ENCODE results near the gene FOXP4.

DNA sequence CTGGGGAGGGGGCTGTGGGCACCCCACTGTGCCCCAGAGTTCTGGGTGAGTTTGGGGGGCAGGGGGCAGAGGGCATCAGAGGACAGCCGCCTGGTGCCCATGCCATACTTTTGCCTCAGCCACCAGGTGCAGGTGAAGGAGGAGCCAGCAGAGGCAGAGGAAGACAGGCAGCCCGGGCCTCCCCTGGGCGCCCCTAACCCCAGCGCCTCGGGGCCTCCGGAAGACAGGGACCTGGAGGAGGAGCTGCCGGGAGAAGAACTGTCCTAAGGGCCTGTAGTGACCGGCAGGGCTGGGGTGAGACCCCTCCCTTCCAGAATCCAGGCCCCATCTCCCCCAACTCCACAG lies 52.5 kb downstream of the FOXP4 start:
- TF ChIP-seq EZH2 (IDR thresholded peaks at IDR 0.05; ENCODE audit: low read length, missing control alignments): no peak
- TF ChIP-seq, protein P1, sequence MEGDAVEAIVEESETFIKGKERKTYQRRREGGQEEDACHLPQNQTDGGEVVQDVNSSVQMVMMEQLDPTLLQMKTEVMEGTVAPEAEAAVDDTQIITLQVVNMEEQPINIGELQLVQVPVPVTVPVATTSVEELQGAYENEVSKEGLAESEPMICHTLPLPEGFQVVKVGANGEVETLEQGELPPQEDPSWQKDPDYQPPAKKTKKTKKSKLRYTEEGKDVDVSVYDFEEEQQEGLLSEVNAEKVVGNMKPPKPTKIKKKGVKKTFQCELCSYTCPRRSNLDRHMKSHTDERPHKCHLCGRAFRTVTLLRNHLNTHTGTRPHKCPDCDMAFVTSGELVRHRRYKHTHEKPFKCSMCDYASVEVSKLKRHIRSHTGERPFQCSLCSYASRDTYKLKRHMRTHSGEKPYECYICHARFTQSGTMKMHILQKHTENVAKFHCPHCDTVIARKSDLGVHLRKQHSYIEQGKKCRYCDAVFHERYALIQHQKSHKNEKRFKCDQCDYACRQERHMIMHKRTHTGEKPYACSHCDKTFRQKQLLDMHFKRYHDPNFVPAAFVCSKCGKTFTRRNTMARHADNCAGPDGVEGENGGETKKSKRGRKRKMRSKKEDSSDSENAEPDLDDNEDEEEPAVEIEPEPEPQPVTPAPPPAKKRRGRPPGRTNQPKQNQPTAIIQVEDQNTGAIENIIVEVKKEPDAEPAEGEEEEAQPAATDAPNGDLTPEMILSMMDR (conservative IDR thresholded peaks at IDR 0.05 in 1 of 2, IDR thresholded peaks at IDR 0.05 in 1 of 2; ENCODE audit: low read depth in 1 of 2, low read length in 2 of 2): no peak

Measured in fibroblast of lung (primary cell).